Adipose tissue (tissue), 3 donors: ENCODE results near the gene TP53. TPM values are rescaled to one million over a fixed set of nuclear protein-coding genes. Genes with fewer than 3 reads are reported as not detected.
A peak's percentile ranks its signal among the peaks of the same experiment; 100 is the strongest.

Source experiments
- H3K27ac ChIP-seq: one replicate; pipeline ENCODE4 v1.5.1; 2013; ENCODE audit warnings: low read depth, low read length
- WGBS, 3 donors: extraction: QIAGEN DNeasy Blood & Tissue Kit; methylation state at CpG; one replicate each; pipeline ENCODE4 v1.1.7; 2013; 5-methylcytosine and 5-hydroxymethylcytosine counted together
- polyA plus RNA-seq, 3 donors: library from polyadenylated mRNA; stranded (reverse); fragments of 200-250 nt; gene quantifications; one replicate each; pipeline ENCODE4 v1.2.3, GENCODE V29; 2013
- donor health status: healthy with polysubstance abuse.
- donor health status: Bipolar disorder and iron deficiency.
- donor health status: healthy.

Gene TP53
- polyA plus RNA-seq, result 10 to 100 TPM; 13.5 to 17.8 (median 16.6) TPM

DNA sequence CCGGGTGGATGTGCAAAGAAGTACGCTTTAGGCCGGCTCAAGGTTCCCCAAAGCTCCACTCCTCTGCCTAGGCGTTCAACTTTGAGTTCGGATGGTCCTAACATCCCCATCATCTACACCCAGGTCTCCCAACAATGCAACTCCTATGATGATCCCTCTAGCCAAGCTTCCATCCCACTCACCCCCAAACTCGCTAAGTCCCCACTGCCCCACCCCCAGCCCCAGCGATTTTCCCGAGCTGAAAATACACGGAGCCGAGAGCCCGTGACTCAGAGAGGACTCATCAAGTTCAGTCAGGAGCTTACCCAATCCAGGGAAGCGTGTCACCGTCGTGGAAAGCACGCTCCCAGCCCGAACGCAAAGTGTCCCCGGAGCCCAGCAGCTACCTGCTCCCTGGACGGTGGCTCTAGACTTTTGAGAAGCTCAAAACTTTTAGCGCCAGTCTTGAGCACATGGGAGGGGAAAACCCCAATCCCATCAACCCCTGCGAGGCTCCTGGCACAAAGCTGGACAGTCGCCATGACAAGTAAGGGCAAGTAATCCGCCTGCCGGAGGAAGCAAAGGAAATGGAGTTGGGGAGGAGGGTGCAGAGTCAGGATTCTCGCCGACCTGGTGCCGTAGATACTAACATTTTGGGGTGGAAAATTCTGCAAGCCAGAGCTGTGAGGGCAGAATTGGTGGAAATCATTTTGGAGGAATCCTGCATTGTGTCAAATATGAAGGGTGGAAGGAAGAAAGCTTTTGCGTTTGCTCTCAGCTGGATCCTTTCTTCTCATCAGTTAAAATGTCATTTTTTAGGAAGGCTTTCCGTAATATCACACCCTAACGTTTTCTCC, at the start of gene TP53:
TSS of gene TP53 (minus strand) at position 419 of the 836 bp plus-strand sequence. CDS start 10,896 bp downstream, outside the sequence.
- peak within 1 kb of the TSS; percentile 98 for H3K27ac ChIP-seq
- 0% methylated on average over 30 of the region's 30 CpGs for WGBS, 3 donors

DNA sequence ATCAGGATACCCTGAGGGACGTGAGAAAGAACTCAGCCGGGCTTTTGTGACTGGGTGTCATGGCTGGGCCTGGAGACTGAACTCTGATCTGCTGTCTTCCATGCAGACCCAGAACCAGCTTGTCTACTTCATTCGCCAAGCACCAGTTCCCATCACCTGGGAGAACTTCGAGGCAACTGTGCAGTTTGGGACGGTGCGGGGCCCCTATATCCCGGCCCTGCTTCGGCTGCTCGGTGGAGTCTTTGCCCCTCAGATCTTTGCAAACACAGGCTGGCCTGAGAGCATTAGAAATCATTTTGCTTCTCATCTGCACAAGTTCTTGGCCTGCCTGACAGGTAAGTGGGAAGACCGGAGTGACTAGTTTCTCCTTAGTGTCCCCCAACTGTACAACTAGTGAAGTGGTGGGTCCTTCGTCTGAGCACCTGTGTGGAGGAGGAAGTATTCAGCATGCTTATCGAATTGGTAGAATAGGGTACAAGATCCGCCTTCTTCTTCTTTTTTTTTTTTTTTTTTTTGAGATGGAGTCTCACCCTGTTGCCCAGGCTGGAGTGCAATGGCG, 45.8 kb upstream of the TP53 start:
- WGBS, 3 donors, result 70 to 89% (median 86%) methylated on average over 14 of the region's 14 CpGs
- H3K27ac ChIP-seq, result no peak overlapping the region

DNA sequence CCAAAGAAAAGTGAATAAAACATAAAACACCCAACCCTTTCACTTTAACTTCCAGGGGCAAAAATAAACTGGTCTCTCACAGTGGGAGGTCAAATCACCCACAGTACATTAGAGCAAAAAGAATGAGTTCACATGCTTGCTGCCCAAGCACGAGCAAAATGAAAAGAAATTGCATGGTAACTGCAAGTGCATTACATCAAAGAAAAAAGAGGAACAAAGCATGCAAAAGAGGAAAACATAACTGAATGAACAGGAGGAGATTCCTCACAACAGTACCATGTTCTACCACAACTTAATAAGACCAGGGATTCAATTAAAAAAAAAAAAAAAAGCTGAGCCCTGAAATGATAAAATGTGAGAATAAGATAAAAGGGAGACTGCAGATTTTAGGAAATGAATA, 42.5 kb upstream of the TP53 start:
- H3K27ac ChIP-seq, result no peak overlapping the region
- 44 to 60% (median 52%) methylated on average over 1 of the region's 1 CpG for WGBS, 3 donors

DNA sequence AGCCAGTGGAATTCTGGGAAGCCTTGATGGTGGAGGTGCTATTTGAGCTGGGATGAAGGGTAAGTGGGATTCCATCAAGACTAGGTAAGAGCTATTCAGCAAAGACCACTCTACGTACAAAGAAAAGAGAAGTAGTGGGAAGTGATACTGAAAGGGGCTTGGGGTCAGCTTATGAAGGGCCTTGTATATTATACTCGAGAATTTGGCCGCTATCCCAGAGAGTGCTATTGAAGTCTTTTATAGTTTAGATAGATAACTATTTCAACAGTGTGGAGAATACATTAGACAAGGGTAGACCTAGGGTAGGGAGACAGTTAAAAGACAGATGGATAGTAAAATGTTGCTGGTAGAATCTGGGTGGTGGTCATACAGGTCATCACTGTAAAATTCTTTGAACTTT, 40.6 kb upstream of the TP53 start:
- 70 to 78% (median 70%) methylated on average over 3 of the region's 3 CpGs for WGBS, 3 donors
- no peak overlapping the region for H3K27ac ChIP-seq

DNA sequence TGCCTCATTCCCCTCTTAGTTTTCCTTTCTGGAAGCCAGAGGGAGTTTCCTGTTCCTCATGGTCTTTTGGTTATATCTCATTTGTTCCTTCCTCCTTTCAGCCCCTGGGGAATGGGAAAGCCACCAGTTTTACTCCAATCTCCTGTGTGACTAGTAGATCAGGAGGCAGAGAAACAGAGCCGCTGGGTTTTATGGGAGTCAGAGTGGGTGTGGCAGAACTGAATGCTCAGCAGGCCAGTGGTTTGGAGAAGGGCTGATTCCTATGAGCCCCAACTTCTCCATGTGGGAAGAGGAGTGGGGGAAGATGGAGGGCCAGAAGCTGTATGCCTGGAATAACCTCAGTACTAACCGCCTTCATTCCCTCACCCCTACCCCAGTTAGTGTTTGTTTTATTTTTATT, 34.3 kb upstream of the TP53 start:
- no peak overlapping the region for H3K27ac ChIP-seq
- 68 to 87% (median 68%) methylated on average over 2 of the region's 2 CpGs for WGBS, 3 donors

DNA sequence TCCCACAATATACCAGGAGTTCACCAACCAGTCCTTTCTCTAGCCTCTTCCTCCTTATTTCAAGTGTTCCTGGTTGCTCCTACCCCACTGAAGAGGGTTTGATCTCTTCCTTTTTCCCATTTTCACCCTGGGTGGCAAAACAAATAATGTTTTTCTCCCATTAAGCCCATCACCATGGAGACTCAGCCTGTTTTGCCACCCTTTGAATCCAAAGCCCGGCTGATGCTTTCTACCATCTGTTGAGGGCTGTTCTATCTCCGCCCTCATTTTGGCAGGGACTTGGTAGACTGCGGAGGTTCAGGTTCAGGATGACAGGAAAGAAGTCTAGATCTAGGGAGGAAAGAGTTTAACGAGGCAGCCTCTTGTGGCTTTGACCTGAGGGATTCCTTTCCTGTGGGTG, 32.8 kb upstream of the TP53 start:
- no peak overlapping the region for H3K27ac ChIP-seq
- 50 to 67% (median 54%) methylated on average over 4 of the region's 4 CpGs for WGBS, 3 donors

DNA sequence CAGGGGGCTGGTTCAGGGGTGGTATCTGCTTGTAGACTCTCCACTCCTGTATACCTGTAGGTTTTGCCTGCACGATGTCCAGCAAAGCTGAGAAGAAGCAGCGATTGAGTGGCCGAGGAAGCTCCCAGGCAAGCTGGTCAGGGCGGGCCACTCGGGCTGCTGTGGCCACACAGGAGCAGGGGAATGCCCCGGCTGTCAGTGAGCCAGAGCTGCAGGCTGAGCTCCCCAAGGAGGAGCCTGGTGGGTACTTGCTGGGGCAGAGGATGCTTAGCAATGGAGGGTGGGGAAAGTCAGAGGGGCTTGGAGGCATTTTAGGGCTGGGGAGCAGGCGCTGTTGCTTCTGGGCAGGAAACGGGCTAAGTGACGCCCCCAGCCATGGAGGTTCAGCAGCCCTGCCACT, 32.4 kb upstream of the TP53 start:
- WGBS, 3 donors, result 78 to 83% (median 82%) methylated on average over 9 of the region's 9 CpGs
- H3K27ac ChIP-seq, result no peak overlapping the region

DNA sequence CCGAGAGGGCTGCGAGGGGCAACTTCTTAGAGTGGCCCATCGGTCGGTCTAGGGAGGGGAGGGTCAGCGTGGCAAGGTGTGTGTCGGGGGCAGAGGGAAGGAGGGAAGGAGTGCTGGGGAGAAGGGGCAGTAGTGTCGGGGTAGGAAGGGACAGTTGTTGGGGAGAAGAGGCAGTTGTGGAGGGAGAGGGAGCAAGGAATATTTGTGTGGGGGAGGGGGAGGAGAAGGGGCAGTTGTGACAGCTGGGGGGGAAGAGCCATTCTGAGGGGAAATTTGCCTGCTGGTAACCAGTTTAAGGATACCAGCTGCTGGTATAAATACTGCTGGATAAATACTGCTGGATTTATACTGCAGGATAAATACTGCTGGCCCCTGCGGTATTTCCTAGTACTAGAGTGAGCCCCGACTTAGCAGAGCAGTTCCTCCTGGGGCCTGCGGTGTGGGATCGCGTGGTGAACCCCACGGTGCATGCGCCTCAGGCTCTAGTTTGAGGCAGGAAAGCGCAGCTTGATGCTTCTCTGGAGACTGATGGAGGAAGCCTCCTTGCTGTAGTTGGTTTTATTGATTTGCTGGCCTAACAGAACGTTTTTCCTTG, 30.6 kb upstream of the TP53 start:
- WGBS, 3 donors, result 4 to 6% (median 5%) methylated on average over 16 of the region's 16 CpGs
- H3K27ac ChIP-seq, result no peak overlapping the region

DNA sequence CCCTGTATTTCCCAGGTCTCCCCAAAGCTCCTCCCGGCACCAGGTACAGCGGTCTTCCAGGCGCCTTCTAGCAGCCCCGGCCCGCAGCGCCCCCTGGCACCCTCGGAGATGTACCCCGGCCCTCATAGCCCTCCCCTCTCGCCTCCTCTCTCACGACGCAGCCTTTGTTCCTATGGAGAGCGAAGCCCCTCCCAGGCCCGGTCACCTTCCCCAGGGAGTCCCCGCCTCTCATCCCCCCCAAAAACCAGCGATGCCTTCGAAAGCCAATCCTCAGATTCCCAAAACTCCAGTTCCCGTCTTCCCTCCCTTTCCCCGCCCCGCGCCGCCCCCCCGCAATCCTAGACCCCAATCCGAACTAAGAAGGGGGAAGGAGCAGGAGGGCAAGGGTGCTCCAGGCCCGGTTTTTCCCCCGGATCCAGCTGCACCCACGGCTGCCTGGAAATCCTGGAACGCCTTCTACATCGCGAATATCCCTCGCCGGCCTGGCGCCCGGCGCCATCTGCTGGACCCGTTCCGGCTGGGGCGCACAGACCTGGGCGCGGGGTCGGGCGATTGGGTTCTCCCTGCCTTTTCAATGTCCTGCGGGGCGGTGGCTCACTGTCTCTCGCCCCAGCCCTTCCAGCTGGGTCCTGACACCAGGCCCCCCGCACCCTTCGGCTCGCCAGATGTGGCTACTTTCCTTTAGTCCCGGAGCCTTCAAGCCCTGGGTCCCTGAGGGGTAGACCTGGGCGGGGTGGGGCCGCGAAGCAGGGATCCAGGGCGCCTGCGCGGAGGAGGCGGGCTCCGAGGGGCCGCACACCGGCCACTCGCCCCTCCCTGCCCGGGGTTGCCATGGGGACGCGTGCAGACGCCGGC, 29.8 kb upstream of the TP53 start, which contains the start of gene DNAH2:
TSS of gene DNAH2 (plus strand) at position 844 of the 855 bp plus-strand sequence. CDS start 1,991 bp downstream, outside the sequence.
- no peak within 1 kb of the TSS for H3K27ac ChIP-seq
- 1% methylated on average over 41 to 64 of the region's 64 CpGs for WGBS, 3 donors

DNA sequence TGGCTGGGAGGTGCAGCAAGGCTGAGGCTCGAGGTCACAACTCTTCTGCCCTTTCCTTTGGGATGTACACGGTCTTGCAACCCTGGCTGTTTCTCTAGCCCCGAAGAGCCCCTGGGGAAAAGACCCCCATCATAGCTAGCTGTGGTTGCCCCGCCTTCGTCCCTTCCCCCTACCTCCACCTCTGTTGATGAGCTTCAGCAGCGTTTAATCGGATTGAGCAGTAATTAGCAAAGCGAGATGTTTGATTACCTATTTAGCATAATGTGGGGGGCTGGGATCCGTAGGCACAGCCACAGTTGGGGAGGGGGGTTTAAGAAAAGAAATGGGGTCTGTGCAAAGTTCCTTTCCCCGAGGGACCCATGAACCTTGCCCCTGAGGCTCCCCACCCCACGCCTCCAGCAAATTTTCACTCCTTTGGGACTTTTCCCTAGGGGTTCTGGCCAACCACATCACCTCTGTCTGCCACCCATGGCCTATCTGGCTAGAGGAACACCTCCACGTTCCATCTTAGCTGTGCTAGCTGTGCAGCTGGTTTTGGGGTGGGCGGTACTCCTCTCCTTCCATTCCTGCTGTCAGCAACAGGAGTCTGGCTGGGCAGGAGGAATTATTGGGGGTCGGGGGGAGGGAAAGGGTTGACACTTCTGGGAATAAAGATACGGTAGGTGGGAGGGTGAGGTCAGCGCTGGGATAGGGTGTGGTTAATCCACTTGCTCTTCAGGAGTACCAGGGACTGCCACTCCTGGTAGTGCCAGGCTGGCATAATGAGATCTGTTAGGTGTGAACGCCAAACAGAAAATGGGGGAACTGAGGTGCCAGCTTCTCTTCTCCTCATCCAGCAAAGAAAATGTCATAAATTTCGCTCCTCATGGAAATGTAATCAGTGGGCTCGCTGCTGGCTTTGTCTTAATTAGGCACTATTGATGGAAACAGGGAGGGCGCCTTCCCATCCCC, 28.9 kb upstream of the TP53 start:
- H3K27ac ChIP-seq, result no peak overlapping the region
- WGBS, 3 donors, result 39 to 45% (median 41%) methylated on average over 20 of the region's 20 CpGs

DNA sequence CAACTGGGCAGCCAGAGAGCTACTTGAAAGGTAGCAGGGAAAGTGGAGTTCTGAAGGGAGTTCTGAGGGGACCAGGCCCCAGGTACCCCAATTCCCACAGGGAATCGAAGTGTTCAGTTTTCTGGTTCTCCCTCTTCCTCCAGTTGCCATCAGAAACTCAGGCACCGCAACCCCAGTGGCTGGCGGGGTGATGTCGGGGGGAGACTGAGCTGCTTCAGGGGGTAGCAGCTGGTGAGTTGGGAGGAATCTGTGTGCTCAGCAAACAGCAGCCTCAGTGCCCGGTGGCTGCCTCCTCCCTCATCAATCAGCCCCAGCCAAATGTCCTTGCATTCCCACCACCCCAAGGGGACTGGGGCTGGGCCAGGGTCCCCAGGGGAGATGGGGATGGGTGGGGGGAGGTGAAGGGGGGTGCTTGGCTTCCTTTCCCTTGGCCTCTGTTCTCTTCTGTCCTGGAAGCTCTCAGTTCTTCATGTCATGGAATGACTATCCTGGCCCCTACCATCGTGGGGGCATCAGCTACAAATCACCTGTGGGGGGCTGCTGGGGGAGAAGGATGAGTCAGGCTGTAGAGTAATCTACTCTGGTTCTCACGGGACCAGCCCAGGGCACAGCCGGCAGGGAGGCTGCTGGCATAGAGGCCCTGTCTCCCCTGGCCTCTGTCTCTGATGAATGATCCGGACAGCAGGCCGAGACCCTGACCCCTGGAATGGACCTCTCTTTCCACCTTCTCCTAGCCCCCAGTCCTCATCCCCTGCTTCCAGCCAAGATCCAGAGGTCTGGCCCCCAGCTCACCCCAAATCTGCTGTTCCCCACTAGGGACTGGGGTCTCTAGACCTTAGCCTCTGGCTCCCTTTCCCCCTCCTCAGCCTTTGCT, 27.7 kb upstream of the TP53 start:
- H3K27ac ChIP-seq, result no peak overlapping the region
- WGBS, 3 donors, result 64 to 81% (median 77%) methylated on average over 9 to 10 of the region's 10 CpGs

DNA sequence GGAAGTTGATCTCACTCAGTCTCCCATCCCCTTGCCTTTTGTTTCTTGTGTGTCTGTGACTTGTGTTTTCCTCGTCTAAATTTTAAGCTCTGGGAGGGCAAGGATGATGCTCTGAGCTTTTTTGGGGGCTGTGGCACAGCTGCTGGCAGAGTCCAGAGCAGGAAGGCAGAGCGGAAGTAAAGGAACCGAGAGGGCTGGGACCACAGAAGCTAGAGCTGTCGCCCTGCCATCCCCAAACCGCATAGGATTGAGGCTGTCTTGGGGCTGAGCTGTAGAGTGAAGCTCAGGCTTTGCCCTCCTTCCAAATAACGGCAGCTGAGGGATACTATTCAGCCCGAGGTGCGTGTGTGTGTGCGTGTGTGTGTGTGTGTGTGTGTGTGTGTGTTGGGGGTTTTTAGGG, 26.5 kb upstream of the TP53 start:
- H3K27ac ChIP-seq, result no peak overlapping the region
- WGBS, 3 donors, result 22 to 39% (median 27%) methylated on average over 9 of the region's 9 CpGs

DNA sequence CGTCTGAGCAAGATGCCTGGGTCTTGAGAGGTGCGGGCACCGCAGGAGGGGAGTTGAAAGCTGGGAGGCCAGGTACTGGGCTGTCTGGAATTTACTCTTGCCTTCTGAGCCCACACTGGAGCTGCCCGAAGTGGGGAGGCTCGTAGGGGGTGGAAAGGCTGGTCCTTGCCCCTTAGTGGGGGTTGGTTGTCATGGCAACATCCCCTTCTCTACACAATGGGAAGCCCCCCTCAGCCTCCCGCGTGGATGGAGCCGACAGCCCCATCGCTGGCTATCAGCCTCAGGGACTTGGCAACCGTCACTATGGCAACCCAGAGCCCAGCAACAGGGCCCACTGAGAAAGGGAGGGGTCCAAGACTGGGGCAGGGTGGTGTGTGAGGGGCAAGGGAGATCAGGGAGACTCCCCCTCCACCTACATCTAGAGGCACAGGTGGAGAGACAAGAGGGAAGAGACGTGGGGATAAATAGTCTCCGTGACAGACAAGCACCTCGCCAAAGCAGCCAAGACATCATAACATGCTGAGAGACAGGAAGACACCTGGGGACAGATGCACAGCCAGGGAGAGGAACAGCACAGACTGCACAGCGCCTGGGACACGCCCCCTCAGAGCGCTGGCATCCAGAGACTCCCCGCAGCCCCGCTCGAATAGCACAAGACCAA, 25.0 kb upstream of the TP53 start:
- no peak overlapping the region for H3K27ac ChIP-seq
- 8 to 27% (median 20%) methylated on average over 19 of the region's 19 CpGs for WGBS, 3 donors

DNA sequence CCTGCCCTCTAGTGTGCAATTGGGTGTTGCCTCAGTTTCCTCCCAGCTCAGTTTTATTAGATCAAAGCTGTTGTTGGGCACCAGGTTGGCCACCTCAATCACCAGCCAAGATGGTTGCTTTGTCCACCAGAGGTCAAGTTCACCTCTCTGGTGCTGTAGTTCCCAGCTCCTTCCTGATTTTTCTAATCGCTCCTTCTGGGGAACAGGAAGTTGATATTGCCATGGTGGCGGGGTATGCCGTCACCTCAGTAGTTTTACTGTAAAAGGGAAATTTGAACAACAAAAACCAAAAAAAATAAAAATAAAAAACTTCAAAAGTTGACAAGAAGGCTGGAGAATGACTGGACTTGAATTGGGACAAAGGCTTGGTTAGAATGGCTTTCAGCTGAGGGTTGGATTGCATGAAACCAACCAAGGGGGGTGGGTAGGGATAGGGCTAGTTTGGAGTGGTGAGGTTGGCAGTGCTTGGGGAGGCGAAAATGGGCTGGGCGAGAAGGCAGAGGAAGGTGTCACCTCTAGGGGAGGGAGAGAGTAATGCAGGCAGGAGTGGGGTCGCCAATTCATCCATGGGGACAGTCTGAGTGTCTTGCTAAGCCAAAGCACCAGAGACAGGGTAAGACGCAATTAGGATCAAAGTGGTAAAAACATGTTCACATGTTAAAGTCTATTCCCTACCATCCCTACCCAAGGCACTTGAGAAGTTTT, 23.9 kb upstream of the TP53 start:
- no peak overlapping the region for H3K27ac ChIP-seq
- 72 to 85% (median 74%) methylated on average over 7 of the region's 7 CpGs for WGBS, 3 donors

DNA sequence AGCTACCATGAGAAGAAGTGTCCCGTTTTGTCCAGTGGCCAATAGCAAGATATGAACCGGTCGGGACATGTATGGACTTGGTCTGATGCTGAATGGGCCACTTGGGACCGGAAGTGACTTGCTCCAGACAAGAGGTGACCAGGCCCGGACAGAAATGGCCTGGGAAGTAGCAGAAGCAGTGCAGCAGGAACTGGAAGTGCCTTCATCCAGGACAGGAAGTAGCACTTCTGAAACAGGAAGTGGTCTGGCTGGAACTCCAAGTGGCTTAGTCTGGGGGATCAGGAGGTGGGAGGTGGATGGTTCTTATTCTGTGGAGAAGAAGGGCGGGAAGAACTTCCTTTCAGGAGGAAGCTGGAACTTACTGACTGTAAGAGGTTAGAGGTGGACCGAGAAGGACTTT, 23.0 kb upstream of the TP53 start:
- no peak overlapping the region for H3K27ac ChIP-seq
- 63 to 82% (median 70%) methylated on average over 7 of the region's 7 CpGs for WGBS, 3 donors

DNA sequence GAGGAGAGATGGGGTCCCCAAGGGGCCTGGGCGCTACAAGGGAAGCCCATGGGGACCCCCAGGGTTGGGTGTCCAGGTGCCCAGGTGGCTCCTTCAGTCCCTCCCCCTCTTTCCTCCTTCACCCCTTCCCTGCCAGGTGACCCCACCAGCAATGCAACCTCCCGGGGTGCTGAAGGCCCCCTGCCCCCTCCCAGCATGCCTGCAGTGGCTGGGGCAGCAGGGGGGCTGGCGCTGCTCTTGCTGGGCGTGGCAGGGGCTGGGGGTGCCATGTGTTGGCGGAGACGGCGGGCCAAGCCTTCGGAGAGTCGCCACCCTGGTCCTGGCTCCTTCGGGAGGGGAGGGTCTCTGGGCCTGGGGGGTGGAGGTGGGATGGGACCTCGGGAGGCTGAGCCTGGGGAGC, 21.7 kb upstream of the TP53 start:
- no peak overlapping the region for H3K27ac ChIP-seq
- 77 to 87% (median 84%) methylated on average over 11 of the region's 11 CpGs for WGBS, 3 donors
